ENCODE measurements around the gene PYGB.

GRCh38 chr20:25319241-25320034, 71.6 kb downstream of the PYGB start:
- TF ChIP-seq REST (IDR thresholded peaks at IDR 0.05; ENCODE audit: low read depth) = no peak
- TF ChIP-seq EGR1 (IDR thresholded peaks at IDR 0.05) = no peak

Data from Ishikawa (cell line).